Mesenchymal stem cell (in vitro differentiated cells and primary cell): ENCODE results near the gene DIAPH2.

ENCODE experiments used
- DNase-seq: peaks from one replicate; pipeline ENCODE4 v3.0.0-alpha.2; 2013
- H2AFZ ChIP-seq: one replicate; pipeline ENCODE4 v1.6.1; 2013; ENCODE audit warnings: low read depth, mild to moderate bottlenecking, control low read depth, inconsistent platforms, low read length, moderate library complexity
- H2AK5ac ChIP-seq: 2 replicates; pipeline ENCODE4 v1.6.1; 2013; ENCODE audit warnings: low read length, moderate library complexity, mild to moderate bottlenecking, inconsistent platforms; ENCODE audit not compliant: severe bottlenecking
- H2BK120ac ChIP-seq: one replicate; pipeline ENCODE4 v1.6.1; 2013; ENCODE audit warnings: low read depth, mild to moderate bottlenecking, inconsistent platforms, low read length, moderate library complexity
- H2BK12ac ChIP-seq, 2 experiments: one replicate each; pipeline ENCODE4 v1.6.1; 2013; ENCODE audit warnings: inconsistent platforms in 2 of 2, low read length in 2 of 2, mild to moderate bottlenecking in 2 of 2, moderate library complexity in 2 of 2, control low read depth in 1 of 2
- H2BK15ac ChIP-seq: one replicate; pipeline ENCODE4 v1.6.1; 2013; ENCODE audit warnings: mild to moderate bottlenecking, low read depth, inconsistent platforms; ENCODE audit not compliant: poor library complexity, severe bottlenecking
- H2BK5ac ChIP-seq: 2 replicates; pipeline ENCODE4 v1.6.1; 2013; ENCODE audit warnings: low read depth, mild to moderate bottlenecking, low read length, control low read depth, inconsistent platforms; ENCODE audit not compliant: poor library complexity, severe bottlenecking
- H3K14ac ChIP-seq, 2 experiments: one replicate each; pipeline ENCODE4 v1.6.1; 2013; ENCODE audit warnings: inconsistent platforms in 2 of 2, low read length in 2 of 2, control low read depth in 1 of 2, mild to moderate bottlenecking in 1 of 2, moderate library complexity in 1 of 2
- H3K18ac ChIP-seq, 2 experiments: one replicate each; pipeline ENCODE4 v1.6.1; 2013; ENCODE audit warnings: inconsistent platforms in 2 of 2, low read length in 2 of 2, control low read depth in 1 of 2, low read depth in 1 of 2, mild to moderate bottlenecking in 1 of 2
- H3K23ac ChIP-seq, 2 experiments: one replicate each; pipeline ENCODE4 v1.6.1; 2013; ENCODE audit warnings: inconsistent platforms in 2 of 2, low read length in 2 of 2, mild to moderate bottlenecking in 2 of 2, moderate library complexity in 2 of 2, control low read depth in 1 of 2
- H3K27ac ChIP-seq: 2 replicates; pipeline ENCODE4 v1.5.1; 2013; ENCODE audit warnings: mild to moderate bottlenecking, moderate library complexity, low read length, control low read depth, inconsistent platforms; ENCODE audit not compliant: poor library complexity, severe bottlenecking
- H3K27me3 ChIP-seq, 2 experiments: 2 replicates each; pipeline versions ENCODE4 v1.6.1 to v1.7.0; 2013; ENCODE audit warnings: low read length in 2 of 2, mild to moderate bottlenecking in 2 of 2, moderate library complexity in 2 of 2, control low read depth in 1 of 2, inconsistent platforms in 1 of 2; ENCODE audit not compliant: control insufficient read depth in 1 of 2, insufficient read depth in 1 of 2
- H3K36me3 ChIP-seq, 2 experiments: 2 replicates each; pipeline versions ENCODE4 v1.6.1 to v1.7.0; 2013; ENCODE audit warnings: low read length in 2 of 2, control low read depth in 1 of 2, inconsistent platforms in 1 of 2, low read depth in 1 of 2, mild to moderate bottlenecking in 1 of 2; ENCODE audit not compliant: insufficient read depth in 2 of 2, control insufficient read depth in 1 of 2
- H3K4ac ChIP-seq, 2 experiments: one replicate each; pipeline ENCODE4 v1.6.1; 2013; ENCODE audit warnings: inconsistent platforms in 2 of 2, low read length in 2 of 2, mild to moderate bottlenecking in 2 of 2, moderate library complexity in 2 of 2, control low read depth in 1 of 2, low read depth in 1 of 2
- H3K4me1 ChIP-seq: 2 replicates; pipeline ENCODE4 v1.6.1; 2013; ENCODE audit warnings: low read depth, low read length, control low read depth; ENCODE audit not compliant: control insufficient read depth, insufficient read depth
- H3K4me2 ChIP-seq: 2 replicates; pipeline ENCODE4 v1.6.1; 2013; ENCODE audit warnings: low read length, mild to moderate bottlenecking, inconsistent platforms; ENCODE audit not compliant: poor library complexity, severe bottlenecking
- H3K4me3 ChIP-seq, 2 experiments: 2 replicates each; pipeline versions ENCODE4 v1.5.1 to v1.7.0; 2013; ENCODE audit warnings: low read length in 2 of 2, mild to moderate bottlenecking in 2 of 2, control low read depth in 1 of 2, low read depth in 1 of 2; ENCODE audit not compliant: insufficient read depth in 1 of 2
- H3K79me1 ChIP-seq: replicated peaks from 2 replicates; pipeline ENCODE4 v1.6.1; 2013; ENCODE audit warnings: mild to moderate bottlenecking, control low read depth, low read length, inconsistent platforms; ENCODE audit not compliant: poor library complexity, severe bottlenecking
- H3K9ac ChIP-seq: 2 replicates; pipeline ENCODE4 v1.7.0; 2013; ENCODE audit warnings: mild to moderate bottlenecking, low read length, moderate library complexity
- H3K9me3 ChIP-seq: 2 replicates; pipeline ENCODE4 v1.7.0; 2013; ENCODE audit warnings: mild to moderate bottlenecking, low read length; ENCODE audit not compliant: control insufficient read depth
- H4K8ac ChIP-seq: one replicate; pipeline ENCODE4 v1.6.1; 2013; ENCODE audit warnings: inconsistent platforms, mild to moderate bottlenecking, low read length, moderate library complexity
- H4K91ac ChIP-seq: one replicate; pipeline ENCODE4 v1.6.1; 2013; ENCODE audit warnings: mild to moderate bottlenecking, low read length, inconsistent platforms
- WGBS: methylation state at CpG from one replicate; pipeline ENCODE4 v1.1.7; 2013; ENCODE audit warnings: mixed read lengths; 5-methylcytosine and 5-hydroxymethylcytosine counted together

DIAPH2 gene

DNA sequence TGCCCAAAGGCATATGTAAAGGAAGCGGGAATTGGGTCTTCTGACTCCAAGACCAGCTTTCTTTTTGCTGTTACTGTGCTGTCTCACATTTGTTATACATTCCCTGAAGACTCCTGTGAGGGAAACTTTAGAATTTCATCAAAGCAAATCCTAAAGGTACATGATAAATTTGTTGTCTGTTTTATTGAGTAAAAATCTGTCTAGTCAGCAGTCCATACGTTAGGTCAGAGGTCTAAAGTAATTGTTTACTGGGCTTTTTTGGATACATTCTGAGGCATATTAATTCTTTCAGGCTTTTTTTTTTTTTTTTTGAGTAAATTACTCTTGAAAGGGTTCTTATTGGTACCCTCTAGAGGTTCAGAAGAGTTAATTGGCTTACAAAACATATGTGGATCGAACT is 546.3 kb downstream of the DIAPH2 start:
- Histone ChIP-seq H3K27ac (no peak overlapping the region), H4K91ac (no peak overlapping the region), H3K14ac (no peak overlapping the region), H2AK5ac (no peak overlapping the region), H4K8ac (no peak overlapping the region), H3K27me3 (no peaks in the 10 kb centered on the region), H2BK5ac (no peak overlapping the region), H3K4ac (no peak overlapping the region), H3K4me2 (no peak overlapping the region), H3K9ac (no peak overlapping the region), H3K23ac (no peak overlapping the region), H3K18ac (no peak overlapping the region), H3K36me3 (no peaks in the 10 kb centered on the region), H2AFZ (no peak overlapping the region), H2BK15ac (no peak overlapping the region), H2BK12ac (no peak overlapping the region), H3K4me1 (no peaks in the 10 kb centered on the region), H3K4me3 (no peak overlapping the region), H3K9me3 (no peaks in the 10 kb centered on the region), H2BK120ac (no peak overlapping the region), H3K79me1 (no peaks in the 10 kb centered on the region)
- WGBS: 100% methylated on average over 1 of the region's 3 CpGs
- DNase-seq: no peak

GRCh38 chrX:97234471-97235081 is 549.9 kb downstream of the DIAPH2 start:
- H3K27me3 ChIP-seq: no peaks in the 10 kb centered on the region
- no peaks in the 10 kb centered on the region for H3K79me1 ChIP-seq
- H3K4ac ChIP-seq: no peak overlapping the region
- DNase-seq: peak; percentile 15
- H3K36me3 ChIP-seq: no peaks in the 10 kb centered on the region
- no peak overlapping the region for H2BK15ac ChIP-seq
- H3K4me2 ChIP-seq: no peak overlapping the region
- H3K18ac ChIP-seq: no peak overlapping the region
- H3K9ac ChIP-seq: no peak overlapping the region
- H4K8ac ChIP-seq: no peak overlapping the region
- no peak overlapping the region for H2AFZ ChIP-seq
- no peak overlapping the region for H2BK5ac ChIP-seq
- no peak overlapping the region for H3K27ac ChIP-seq
- no peaks in the 10 kb centered on the region for H3K9me3 ChIP-seq
- H2BK120ac ChIP-seq: no peak overlapping the region
- H4K91ac ChIP-seq: no peak overlapping the region
- H3K23ac ChIP-seq: no peak overlapping the region
- H3K4me1 ChIP-seq: no peaks in the 10 kb centered on the region
- no peak overlapping the region for H2AK5ac ChIP-seq
- no peak overlapping the region for H3K14ac ChIP-seq
- 100% methylated on average over 1 of the region's 3 CpGs for WGBS
- H3K4me3 ChIP-seq: no peak overlapping the region
- no peak overlapping the region for H2BK12ac ChIP-seq

DNA sequence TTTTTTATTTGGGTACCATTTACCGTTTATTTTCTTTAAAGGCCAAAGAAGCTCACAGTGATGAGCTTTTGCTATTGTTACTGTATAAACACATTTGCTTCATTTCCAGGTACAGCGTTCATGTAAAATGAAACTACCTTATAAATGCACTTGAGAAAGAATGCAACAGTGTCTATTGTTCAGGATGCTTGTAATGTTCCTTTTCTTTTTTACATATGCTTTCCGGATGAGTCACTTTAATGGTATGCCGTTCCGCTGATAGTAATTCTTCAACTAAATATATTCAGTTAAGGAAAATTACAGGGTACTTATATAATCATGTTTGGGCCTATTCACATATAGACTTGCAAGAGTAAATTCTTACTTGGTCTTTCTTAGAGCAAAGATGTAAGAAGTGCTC is 554.0 kb downstream of the DIAPH2 start:
- no peaks in the 10 kb centered on the region for H3K9me3 ChIP-seq

DNA sequence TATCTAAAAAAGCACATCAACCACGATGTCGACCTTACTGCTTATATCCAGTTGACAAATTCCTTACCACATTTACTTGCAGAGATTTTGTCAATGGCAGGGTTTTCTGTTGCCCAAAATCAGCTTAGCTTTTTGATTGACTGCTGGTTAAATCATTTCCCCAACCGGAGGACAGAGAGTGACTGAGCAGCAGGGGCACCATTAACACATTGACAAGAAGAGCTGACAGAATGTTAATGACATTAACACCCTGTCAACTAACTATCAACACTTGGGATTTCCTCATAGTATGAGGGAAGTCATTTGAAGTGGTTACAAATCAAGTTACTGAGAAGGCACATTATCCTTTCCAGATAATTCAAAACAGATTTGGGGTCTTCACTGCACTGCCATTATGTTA is 567.5 kb downstream of the DIAPH2 start:
- no peak overlapping the region for H3K18ac ChIP-seq
- no peak overlapping the region for H2AFZ ChIP-seq
- H3K23ac ChIP-seq: no peak overlapping the region
- no peak overlapping the region for H2BK5ac ChIP-seq
- H2AK5ac ChIP-seq: no peak overlapping the region
- no peak overlapping the region for H3K27ac ChIP-seq
- H2BK120ac ChIP-seq: no peak overlapping the region
- no peak overlapping the region for H3K14ac ChIP-seq
- H3K9me3 ChIP-seq: no peaks in the 10 kb centered on the region
- no peak for DNase-seq
- H3K4me3 ChIP-seq: no peak overlapping the region
- no peaks in the 10 kb centered on the region for H3K4me1 ChIP-seq
- no peak overlapping the region for H4K91ac ChIP-seq
- H3K79me1 ChIP-seq: no peaks in the 10 kb centered on the region
- no peak overlapping the region for H2BK15ac ChIP-seq
- no peak overlapping the region for H2BK12ac ChIP-seq
- WGBS: 76% methylated on average over 2 of the region's 3 CpGs
- no peaks in the 10 kb centered on the region for H3K27me3 ChIP-seq
- H4K8ac ChIP-seq: no peak overlapping the region
- no peak overlapping the region for H3K4me2 ChIP-seq
- no peak overlapping the region for H3K4ac ChIP-seq
- no peak overlapping the region for H3K9ac ChIP-seq
- no peaks in the 10 kb centered on the region for H3K36me3 ChIP-seq

More for the DNA sequence above, 554.0 kb downstream of the DIAPH2 start:
- Histone ChIP-seq H3K27me3 (no peaks in the 10 kb centered on the region), H2BK120ac (no peak overlapping the region), H3K18ac (no peak overlapping the region), H3K23ac (no peak overlapping the region), H3K27ac (no peak overlapping the region), H3K14ac (no peak overlapping the region), H2BK5ac (no peak overlapping the region), H4K91ac (no peak overlapping the region), H3K4me1 (no peaks in the 10 kb centered on the region), H2AFZ (no peak overlapping the region), H2AK5ac (no peak overlapping the region), H2BK15ac (no peak overlapping the region), H3K4me3 (no peak overlapping the region), H3K36me3 (no peaks in the 10 kb centered on the region), H2BK12ac (no peak overlapping the region), H4K8ac (no peak overlapping the region), H3K4me2 (no peak overlapping the region), H3K4ac (no peak overlapping the region), H3K79me1 (no peaks in the 10 kb centered on the region), H3K9ac (no peak overlapping the region)
- no CpG with 5 or more reads among the region's 5 CpGs for WGBS
- DNase-seq: peak; percentile 30
